Right renal pelvis (tissue), 4 donors: ENCODE data around the gene ALKBH8. TPM values are rescaled to one million over a fixed set of nuclear protein-coding genes. Genes with fewer than 3 reads are reported as not detected.

ENCODE experiments used
- DNase-seq, 4 donors: peaks; one replicate each; pipeline ENCODE4 v3.0.0-alpha.2; 2013; ENCODE audit warnings: low read depth in 4 of 4, low spot score in 3 of 4, missing footprints in 1 of 4
- polyA plus RNA-seq, 4 donors: library from polyadenylated mRNA; unstranded; fragments of 120-200 nt; gene quantifications; one replicate each; pipeline ENCODE4 v1.2.1, GENCODE V29; 2013; ENCODE audit not compliant: insufficient read length in 4 of 4

The ALKBH8 gene
- polyA plus RNA-seq, 4 donors = 10.6 to 13.4 (median 12.8) TPM

DNA sequence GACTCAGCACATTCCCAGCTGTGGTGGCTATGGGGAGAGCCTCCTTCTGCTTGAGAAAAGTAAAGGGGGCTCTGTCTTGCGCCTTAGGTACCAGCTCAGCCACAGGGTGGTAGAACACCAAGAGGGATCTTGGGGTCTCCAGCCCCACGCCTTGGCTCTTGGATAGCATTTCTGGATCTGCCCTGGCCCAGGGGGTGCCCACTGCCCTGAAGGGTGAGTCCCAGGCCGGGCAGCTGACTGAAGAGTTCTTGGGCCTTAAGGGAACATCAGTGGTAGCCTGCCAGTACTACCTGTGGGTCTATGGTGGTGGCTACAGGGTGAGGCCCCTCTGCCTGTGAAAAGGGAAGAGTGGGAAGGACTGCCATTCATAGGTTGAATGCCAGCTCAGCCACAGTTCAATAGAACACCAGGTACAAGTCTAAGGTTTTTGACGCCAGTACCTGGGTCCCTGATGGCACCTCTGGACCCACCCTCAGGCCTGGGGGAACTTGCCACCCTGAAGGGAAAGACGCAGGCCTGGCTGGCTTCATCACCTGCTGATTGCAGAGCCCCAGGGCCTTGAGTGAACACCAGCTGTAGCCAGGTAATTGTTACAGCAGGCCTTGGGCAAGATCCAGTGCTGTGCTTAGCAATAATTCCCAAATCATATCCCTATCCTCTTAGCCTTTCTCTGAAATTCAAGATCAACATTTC lies 111.8 kb downstream of the ALKBH8 start:
- DNase-seq = no peak

Other genes starting within 250 kb of the ALKBH8 start
- 10 to 100 TPM; 17.9 to 23.4 (median 22.5) TPM for gene CWF19L2, start 107.9 kb downstream of the ALKBH8 start, polyA plus RNA-seq
- gene ELMOD1, start 25.4 kb upstream of the ALKBH8 start, polyA plus RNA-seq = under 1 TPM; 0.20 to 0.34 (median 0.24) TPM
- gene SLN, start 146.3 kb upstream of the ALKBH8 start, polyA plus RNA-seq = under 1 TPM; 0.22 to 0.41 (median 0.30) TPM